ENCODE measurements around the gene CECR2.

DNA sequence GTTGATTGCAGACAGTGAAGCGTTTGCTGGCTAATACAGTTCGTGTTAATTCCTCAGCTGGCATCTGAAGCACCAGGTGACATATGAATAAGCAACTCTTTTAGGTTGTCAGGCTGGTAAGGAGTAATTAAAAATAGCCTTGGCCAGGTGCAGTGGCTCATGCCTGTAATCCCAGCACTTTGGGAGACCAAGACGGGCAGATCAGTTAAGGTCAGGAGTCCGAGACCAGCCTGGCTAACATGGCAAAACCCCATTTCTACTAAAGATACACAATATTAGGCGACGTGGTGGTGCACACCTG lies 74.9 kb downstream of the CECR2 start:
- no peak for TF ChIP-seq ZNF384 (IDR thresholded peaks at IDR 0.05)
- TF ChIP-seq, protein P1, sequence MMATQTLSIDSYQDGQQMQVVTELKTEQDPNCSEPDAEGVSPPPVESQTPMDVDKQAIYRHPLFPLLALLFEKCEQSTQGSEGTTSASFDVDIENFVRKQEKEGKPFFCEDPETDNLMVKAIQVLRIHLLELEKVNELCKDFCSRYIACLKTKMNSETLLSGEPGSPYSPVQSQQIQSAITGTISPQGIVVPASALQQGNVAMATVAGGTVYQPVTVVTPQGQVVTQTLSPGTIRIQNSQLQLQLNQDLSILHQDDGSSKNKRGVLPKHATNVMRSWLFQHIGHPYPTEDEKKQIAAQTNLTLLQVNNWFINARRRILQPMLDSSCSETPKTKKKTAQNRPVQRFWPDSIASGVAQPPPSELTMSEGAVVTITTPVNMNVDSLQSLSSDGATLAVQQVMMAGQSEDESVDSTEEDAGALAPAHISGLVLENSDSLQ (IDR thresholded peaks at IDR 0.05): no peak
- TF ChIP-seq ELF4 (IDR thresholded peaks at IDR 0.05): no peak
- no peak for TF ChIP-seq FOXM1 (IDR thresholded peaks at IDR 0.05; ENCODE audit: borderline replicate concordance)
- TF ChIP-seq SUZ12 (IDR thresholded peaks at IDR 0.05): no peak
- TF ChIP-seq SP1 (IDR thresholded peaks at IDR 0.05): no peak
- no peak for TF ChIP-seq FOXA1 (IDR thresholded peaks at IDR 0.05)
- TF ChIP-seq TARDBP (IDR thresholded peaks at IDR 0.05): no peak
- TF ChIP-seq HDGF (IDR thresholded peaks at IDR 0.05; ENCODE audit: borderline replicate concordance): no peak
- no peak for TF ChIP-seq BHLHE40 (IDR thresholded peaks at IDR 0.05; ENCODE audit: borderline replicate concordance)
- TF ChIP-seq CTBP1 (IDR thresholded peaks at IDR 0.05; ENCODE audit: borderline replicate concordance): no peak
- no peak for TF ChIP-seq LEF1 (IDR thresholded peaks at IDR 0.05; ENCODE audit: borderline replicate concordance)
- no peak for TF ChIP-seq FOXK2 (IDR thresholded peaks at IDR 0.05)
